Measurements from ENCODE around the gene PIM3. TPM values are rescaled to one million over a fixed set of nuclear protein-coding genes. Genes with fewer than 3 reads are reported as not detected.

The PIM3 gene
- total RNA-seq, 5 donors from 2014 or later (not counting 1 experiment from before 2014, with no cell fraction given): 61.5 to 167 (median 65.0) TPM

DNA sequence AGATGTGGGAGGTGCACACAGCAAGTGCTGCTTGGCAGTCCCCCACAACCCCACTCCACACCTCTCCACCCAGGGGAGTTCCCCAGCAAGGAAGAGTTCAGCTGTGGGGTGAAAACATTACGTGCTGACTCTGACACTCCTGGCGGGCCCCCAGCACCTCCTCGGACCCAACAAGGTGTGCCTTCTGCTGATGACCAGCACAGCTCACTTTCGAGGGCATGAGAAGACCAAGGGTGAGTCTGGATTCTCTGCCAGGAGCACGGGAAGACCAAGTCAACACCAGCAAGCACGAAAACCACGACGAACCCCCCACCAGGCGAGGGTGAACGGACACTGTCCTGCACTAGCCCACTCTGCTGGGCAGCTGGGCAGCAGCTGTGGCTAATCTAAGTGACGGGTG, 43.7 kb upstream of the PIM3 start:
- CTCF ChIA-PET: interaction anchor here in 1 of 2 donors (0.6 kb wide), 1 partner anchor 359 kb away, joined by 3 read pairs; no protein-coding TSS in a partner anchor
- WGBS (ENCODE audit: insufficient coverage): 84% methylated on average over 11 of the region's 11 CpGs
- H3K4me3 ChIP-seq (ENCODE audit: control insufficient read depth in 1 of 2, extremely low read depth in 1 of 2, low read length in 1 of 2): peak overlapping the region in 1 of 2 donors; percentile 90

DNA sequence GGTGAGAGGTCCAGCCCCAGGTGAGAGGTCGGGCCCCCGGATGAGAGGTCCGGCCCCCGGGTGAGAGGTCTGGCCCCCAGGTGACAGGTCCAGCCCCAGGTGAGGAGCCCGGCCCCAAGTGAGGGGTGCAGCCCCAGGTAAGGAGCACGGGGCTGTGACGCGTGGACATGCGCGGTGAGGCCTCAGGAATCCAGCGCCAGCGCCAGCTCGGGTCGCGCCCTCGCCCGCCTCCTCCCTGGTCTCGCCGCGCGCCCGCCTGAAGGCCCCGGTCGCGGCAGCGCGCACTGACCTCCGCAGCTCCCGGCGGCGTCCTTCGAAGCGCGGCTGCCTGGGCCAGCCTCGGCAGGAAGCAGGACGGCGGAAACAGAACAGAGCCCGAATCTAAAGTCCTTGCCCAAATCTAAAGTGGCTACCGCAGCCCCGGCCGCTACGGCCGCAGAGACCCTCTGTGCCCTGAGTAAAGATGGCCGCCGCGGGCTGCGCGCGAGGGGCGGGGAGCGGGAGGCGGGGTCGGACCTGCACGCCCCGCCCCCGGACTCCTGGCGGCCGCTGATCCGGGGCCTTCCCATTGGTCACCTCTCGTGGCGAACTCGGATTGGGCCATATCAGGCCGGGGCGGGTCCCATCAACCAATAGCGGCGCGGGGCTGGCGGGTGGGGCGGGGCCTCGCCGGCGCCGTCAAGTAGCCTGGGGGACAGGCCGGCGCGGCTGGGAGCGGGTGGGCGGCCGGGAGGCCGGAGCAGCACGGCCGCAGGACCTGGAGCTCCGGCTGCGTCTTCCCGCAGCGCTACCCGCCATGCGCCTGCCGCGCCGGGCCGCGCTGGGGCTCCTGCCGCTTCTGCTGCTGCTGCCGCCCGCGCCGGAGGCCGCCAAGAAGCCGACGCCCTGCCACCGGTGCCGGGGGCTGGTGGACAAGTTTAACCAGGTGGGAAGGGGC, 42.3 kb upstream of the PIM3 start, which contains the start of the genes ALG12 and CRELD2:
TSS of gene ALG12 (minus strand) at position 465 of the 937 bp plus-strand sequence. CDS start 4,673 bp downstream, outside the sequence.
TSS of gene CRELD2 (plus strand) at position 661 of the 937 bp plus-strand sequence. CDS start at position 797, 136 bp downstream.
- peak; percentile 97 to 99 (median 98) for ATAC-seq (replicated peaks in 1 of 4)
- H3K9me3 ChIP-seq: no peaks in the 10 kb centered on the region
- under 1% methylated on average over 103 of the region's 103 CpGs for WGBS (ENCODE audit: insufficient coverage)
- Mint-ChIP-seq H3K4me3 (peak within 1 kb of the TSS; percentile 85 to 87 (median 85)), H3K4me1 (peaks cover 18 to 41% (median 23%) of the 10 kb centered on the region in 3 donors), H3K9me3 (no peaks in the 10 kb centered on the region), H3K36me3 (peaks cover 14% of the 10 kb centered on the region), H3K27ac (peak within 1 kb of the TSS; percentile 77 to 85), H3K27me3 (no peaks in the 10 kb centered on the region)
- H3K36me3 ChIP-seq (ENCODE audit: control insufficient read depth in 2 of 2, extremely low read depth in 1 of 2, insufficient read depth in 1 of 2, low read length in 1 of 2): peaks cover 13 to 18% of the 10 kb centered on the region in 2 donors
- peak within 1 kb of the TSS; percentile 76 for H3K27ac ChIP-seq (ENCODE audit: low read length)
- H3K4me3 ChIP-seq (ENCODE audit: control insufficient read depth in 1 of 2, extremely low read depth in 1 of 2, low read length in 1 of 2): peak within 1 kb of the TSS; percentile 74 to 90
- DNase-seq: peak; percentile 89 to 97 (median 94)
- no peaks in the 10 kb centered on the region for H3K27me3 ChIP-seq (replicated peaks in 1 of 2; ENCODE audit: control insufficient read depth in 2 of 2, extremely low read depth in 1 of 2, insufficient read depth in 2 of 2, low read length in 1 of 2)
- CTCF ChIA-PET: no interaction called here
- H3K4me1 ChIP-seq (ENCODE audit: control insufficient read depth in 1 of 2, extremely low read depth in 1 of 2, insufficient read depth in 2 of 2, low read length in 2 of 2): peaks cover 14 to 39% of the 10 kb centered on the region in 2 experiments
- POLR2A ChIA-PET: no interaction called here

More for the DNA sequence above, 43.7 kb upstream of the PIM3 start:
- Mint-ChIP-seq H3K9me3 (no peaks in the 10 kb centered on the region), H3K4me1 (peaks cover 18 to 40% (median 23%) of the 10 kb centered on the region in 3 donors), H3K36me3 (peaks cover 17% of the 10 kb centered on the region), H3K4me3 (peak overlapping the region; percentile 85 to 87 (median 85)), H3K27ac (peak overlapping the region in 1 of 2 donors; percentile 77), H3K27me3 (no peaks in the 10 kb centered on the region)
- peaks cover 17 to 28% of the 10 kb centered on the region in 2 donors for H3K36me3 ChIP-seq (ENCODE audit: control insufficient read depth in 2 of 2, extremely low read depth in 1 of 2, insufficient read depth in 1 of 2, low read length in 1 of 2)
- H3K27me3 ChIP-seq (replicated peaks in 1 of 2; ENCODE audit: control insufficient read depth in 2 of 2, extremely low read depth in 1 of 2, insufficient read depth in 2 of 2, low read length in 1 of 2): no peaks in the 10 kb centered on the region
- POLR2A ChIA-PET: no interaction called here
- H3K9me3 ChIP-seq: no peaks in the 10 kb centered on the region
- no peak overlapping the region for H3K27ac ChIP-seq (ENCODE audit: low read length)
- ATAC-seq (replicated peaks in 1 of 4) (no peak), DNase-seq (peak in 2 of 35 experiments; percentile 14 to 35)
- peaks cover 14 to 35% of the 10 kb centered on the region in 2 experiments for H3K4me1 ChIP-seq (ENCODE audit: control insufficient read depth in 1 of 2, extremely low read depth in 1 of 2, insufficient read depth in 2 of 2, low read length in 2 of 2)

DNA sequence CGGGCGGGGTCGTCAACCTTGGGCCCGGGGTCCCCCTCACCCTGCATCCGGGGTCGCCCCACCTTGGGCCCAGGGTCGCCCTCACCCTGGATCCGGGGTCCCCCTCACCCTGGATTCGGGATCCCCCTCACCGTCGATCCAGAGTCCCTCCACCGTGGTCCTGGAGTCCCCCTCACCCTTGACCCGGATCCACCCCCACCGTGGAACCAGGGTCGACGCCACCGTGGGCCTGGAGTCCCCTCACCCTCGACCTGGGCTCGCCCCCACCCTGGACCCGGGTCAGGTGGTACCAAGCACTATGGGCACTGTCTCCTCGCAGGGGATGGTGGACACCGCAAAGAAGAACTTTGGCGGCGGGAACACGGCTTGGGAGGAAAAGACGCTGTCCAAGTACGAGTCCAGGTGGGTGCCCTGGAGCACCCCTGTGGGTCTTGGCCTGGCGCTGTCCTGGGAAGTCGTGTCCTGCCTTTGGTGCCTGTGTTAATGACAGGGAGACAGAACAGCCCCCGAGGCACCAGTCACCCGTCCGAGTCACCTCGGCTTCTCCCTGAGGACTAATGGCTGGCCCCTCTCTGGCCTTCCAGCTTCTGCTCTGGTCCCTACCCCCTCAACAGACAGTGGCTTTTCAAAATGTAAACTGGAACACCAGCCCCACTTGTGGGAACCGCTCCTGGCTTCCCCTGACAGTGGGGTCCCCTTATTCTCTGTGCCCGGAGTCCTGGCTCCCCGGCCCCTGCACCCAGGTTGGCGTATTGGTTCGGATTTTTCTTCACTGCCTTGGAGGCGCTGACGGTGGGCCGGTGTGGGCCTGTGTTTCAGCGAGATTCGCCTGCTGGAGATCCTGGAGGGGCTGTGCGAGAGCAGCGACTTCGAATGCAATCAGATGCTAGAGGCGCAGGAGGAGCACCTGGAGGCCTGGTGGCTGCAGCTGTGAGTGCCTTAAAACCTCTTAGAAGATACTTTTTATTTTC, 41.4 kb upstream of the PIM3 start:
- no peaks in the 10 kb centered on the region for H3K9me3 Mint-ChIP-seq
- DNase-seq: no peak
- no peaks in the 10 kb centered on the region for H3K27me3 ChIP-seq (replicated peaks in 1 of 2; ENCODE audit: control insufficient read depth in 2 of 2, extremely low read depth in 1 of 2, insufficient read depth in 2 of 2, low read length in 1 of 2)
- no peaks in the 10 kb centered on the region for H3K27me3 Mint-ChIP-seq
- 60% methylated on average over 38 of the region's 47 CpGs for WGBS (ENCODE audit: insufficient coverage)
- no peaks in the 10 kb centered on the region for H3K9me3 ChIP-seq
- no peak for ATAC-seq (replicated peaks in 1 of 4)
- H3K36me3 ChIP-seq (ENCODE audit: control insufficient read depth in 2 of 2, extremely low read depth in 1 of 2, insufficient read depth in 1 of 2, low read length in 1 of 2): peaks cover 12 to 13% of the 10 kb centered on the region in 2 donors
- CTCF ChIA-PET: no interaction called here
- H3K27ac Mint-ChIP-seq: peak overlapping the region in 1 of 2 donors; percentile 58
- POLR2A ChIA-PET: no interaction called here
- peaks cover 14 to 42% of the 10 kb centered on the region in 2 experiments for H3K4me1 ChIP-seq (ENCODE audit: control insufficient read depth in 1 of 2, extremely low read depth in 1 of 2, insufficient read depth in 2 of 2, low read length in 2 of 2)
- peak overlapping the region; percentile 75 to 85 (median 80) for H3K4me3 Mint-ChIP-seq
- no peak overlapping the region for H3K27ac ChIP-seq (ENCODE audit: low read length)
- H3K4me3 ChIP-seq (ENCODE audit: control insufficient read depth in 1 of 2, extremely low read depth in 1 of 2, low read length in 1 of 2): peak overlapping the region; percentile 67 to 71
- H3K4me1 Mint-ChIP-seq: peaks cover 12 to 47% (median 23%) of the 10 kb centered on the region in 3 donors
- H3K36me3 Mint-ChIP-seq: peaks cover 9% of the 10 kb centered on the region

DNA sequence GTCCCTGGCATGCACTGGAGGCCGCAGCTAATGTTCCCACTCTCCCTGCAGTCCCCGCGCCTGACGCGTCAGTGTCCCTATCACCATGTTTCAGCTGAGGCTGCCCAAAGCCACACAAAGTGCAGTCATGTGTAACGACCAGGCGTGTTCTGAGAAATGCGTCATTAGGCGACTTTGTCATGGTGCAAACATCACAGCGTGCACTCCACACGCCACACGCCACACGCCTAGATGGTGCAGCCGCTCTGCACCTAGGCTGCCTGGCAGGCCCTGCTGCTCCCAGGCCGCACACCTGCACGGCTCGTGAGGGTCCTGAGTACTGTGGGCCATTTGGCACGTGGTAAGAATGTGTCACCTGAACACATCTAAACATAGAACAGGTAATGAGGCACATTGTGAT, 39.7 kb upstream of the PIM3 start:
- Mint-ChIP-seq H3K36me3 (peaks cover 6% of the 10 kb centered on the region), H3K9me3 (no peaks in the 10 kb centered on the region), H3K4me1 (peaks cover 22 to 52% (median 28%) of the 10 kb centered on the region in 3 donors), H3K27me3 (no peaks in the 10 kb centered on the region), H3K4me3 (peak overlapping the region in 1 of 3 donors; percentile 54), H3K27ac (no peak overlapping the region)
- ATAC-seq (replicated peaks in 1 of 4): no peak
- H3K36me3 ChIP-seq (ENCODE audit: control insufficient read depth in 2 of 2, extremely low read depth in 1 of 2, insufficient read depth in 1 of 2, low read length in 1 of 2): peaks cover 12 to 15% of the 10 kb centered on the region in 2 donors
- POLR2A ChIA-PET: no interaction called here
- WGBS (ENCODE audit: insufficient coverage): 95% methylated on average over 18 of the region's 18 CpGs
- H3K4me1 ChIP-seq (ENCODE audit: control insufficient read depth in 1 of 2, extremely low read depth in 1 of 2, insufficient read depth in 2 of 2, low read length in 2 of 2): peaks cover 22 to 53% of the 10 kb centered on the region in 2 experiments
- CTCF ChIA-PET: no interaction called here
- no peak overlapping the region for H3K27ac ChIP-seq (ENCODE audit: low read length)
- no peaks in the 10 kb centered on the region for H3K9me3 ChIP-seq
- no peak for DNase-seq
- no peak overlapping the region for H3K4me3 ChIP-seq (ENCODE audit: control insufficient read depth in 1 of 2, extremely low read depth in 1 of 2, low read length in 1 of 2)
- no peaks in the 10 kb centered on the region for H3K27me3 ChIP-seq (replicated peaks in 1 of 2; ENCODE audit: control insufficient read depth in 2 of 2, extremely low read depth in 1 of 2, insufficient read depth in 2 of 2, low read length in 1 of 2)

DNA sequence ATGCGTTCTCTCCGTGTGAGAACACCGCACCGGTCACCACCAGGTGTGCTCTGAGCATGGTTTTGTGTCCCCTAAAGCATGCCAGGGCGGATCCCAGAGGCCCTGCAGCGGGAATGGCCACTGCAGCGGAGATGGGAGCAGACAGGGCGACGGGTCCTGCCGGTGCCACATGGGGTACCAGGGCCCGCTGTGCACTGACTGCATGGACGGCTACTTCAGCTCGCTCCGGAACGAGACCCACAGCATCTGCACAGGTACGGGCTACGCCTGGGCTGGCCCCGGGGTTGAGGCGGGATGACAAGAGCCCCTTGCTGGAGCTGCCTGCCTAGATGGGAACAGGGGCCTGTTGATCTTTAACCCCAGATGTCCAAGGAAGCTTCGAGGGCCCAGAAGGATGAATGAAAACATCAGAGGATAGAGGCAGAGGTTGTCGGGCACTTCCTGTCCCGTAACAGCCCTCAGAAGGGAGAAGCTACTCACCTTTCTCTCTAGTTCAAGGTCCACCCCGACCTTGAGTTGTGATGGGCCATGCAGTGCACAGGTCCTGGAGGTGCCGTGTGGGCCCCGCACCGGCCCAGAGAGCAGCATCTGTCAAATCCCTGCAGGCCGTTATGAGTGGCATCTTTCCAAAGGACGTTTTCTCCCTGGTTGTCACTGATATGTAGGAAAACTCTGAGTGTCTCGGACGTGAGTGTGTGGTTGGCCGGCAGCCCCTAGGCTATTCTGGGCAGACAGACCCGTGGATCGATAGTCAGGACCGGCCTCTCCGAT, 38.9 kb upstream of the PIM3 start:
- Mint-ChIP-seq H3K27ac (no peak overlapping the region), H3K4me1 (peaks cover 29 to 52% (median 31%) of the 10 kb centered on the region in 3 donors)
- no peak for ATAC-seq (replicated peaks in 1 of 4)

More for the DNA sequence above, 38.9 kb upstream of the PIM3 start:
- WGBS (ENCODE audit: insufficient coverage): over 99% methylated on average over 29 of the region's 35 CpGs
- H3K36me3 ChIP-seq (ENCODE audit: control insufficient read depth in 2 of 2, extremely low read depth in 1 of 2, insufficient read depth in 1 of 2, low read length in 1 of 2): peaks cover 12 to 15% of the 10 kb centered on the region in 2 donors
- Mint-ChIP-seq H3K36me3 (peaks cover 6% of the 10 kb centered on the region), H3K27me3 (no peaks in the 10 kb centered on the region), H3K9me3 (no peaks in the 10 kb centered on the region), H3K4me3 (no peak overlapping the region)
- no peak for DNase-seq
- H3K27me3 ChIP-seq (replicated peaks in 1 of 2; ENCODE audit: control insufficient read depth in 2 of 2, extremely low read depth in 1 of 2, insufficient read depth in 2 of 2, low read length in 1 of 2): no peaks in the 10 kb centered on the region
- ChIA-PET POLR2A (no interaction called here), CTCF (no interaction called here)
- no peak overlapping the region for H3K4me3 ChIP-seq (ENCODE audit: control insufficient read depth in 1 of 2, extremely low read depth in 1 of 2, low read length in 1 of 2)
- H3K9me3 ChIP-seq: no peaks in the 10 kb centered on the region
- peaks cover 28 to 53% of the 10 kb centered on the region in 2 experiments for H3K4me1 ChIP-seq (ENCODE audit: control insufficient read depth in 1 of 2, extremely low read depth in 1 of 2, insufficient read depth in 2 of 2, low read length in 2 of 2)
- H3K27ac ChIP-seq (ENCODE audit: low read length): no peak overlapping the region

All from T-cell (primary cell).